SU-DHL-6 (cell line): ENCODE measurements around the gene CTU1.
"Not testable (repeated sequence)": the region's sequence is repeated elsewhere in the genome, so short reads cannot be mapped to it uniquely, and the experiment has no call there.

Experiments
- H2AFZ ChIP-seq: fragments of 200-600 bp; sonication (generic); 2 replicates; pipeline ENCODE4 v1.6.1; 2014; ENCODE audit warnings: low read depth, mild to moderate bottlenecking, moderate library complexity, mixed read lengths, antibody characterized with exemption, low read length; ENCODE audit not compliant: severe bottlenecking
- H3F3A ChIP-seq: fragments of 200-600 bp; shearing (Covaris generic); 2 replicates; pipeline ENCODE4 v1.6.0; 2016; ENCODE audit warnings: antibody characterized with exemption, mild to moderate bottlenecking; ENCODE audit not compliant: insufficient read depth
- H3K27ac ChIP-seq: fragments of 200-600 bp; sonication (generic); 2 replicates; pipeline ENCODE4 v1.5.1; 2016; ENCODE audit warnings: low read depth, mild to moderate bottlenecking, low read length, moderate library complexity, mixed read lengths
- H3K27me3 ChIP-seq: fragments of 200-600 bp; sonication (generic), shearing (Covaris generic); 2 replicates; pipeline ENCODE4 v1.6.0; 2014; ENCODE audit warnings: mild to moderate bottlenecking, low read length
- H3K36me3 ChIP-seq: fragments of 200-600 bp; sonication (generic); 2 replicates; pipeline ENCODE4 v1.6.1; 2014; ENCODE audit warnings: mild to moderate bottlenecking, low read length, mixed read lengths
- H3K4me2 ChIP-seq: fragments of 300-600, 200-600 bp; shearing (Covaris generic), sonication (generic); 2 replicates; pipeline ENCODE4 v1.6.0; 2014; ENCODE audit warnings: low read length, low read depth, mild to moderate bottlenecking; ENCODE audit not compliant: poor library complexity, severe bottlenecking
- H3K4me3 ChIP-seq: fragments of 200-600 bp; sonication (generic); 2 replicates; pipeline ENCODE4 v1.5.1; 2014; ENCODE audit warnings: antibody characterized with exemption, low read length, mild to moderate bottlenecking, mixed read lengths; ENCODE audit not compliant: insufficient read depth, poor library complexity, severe bottlenecking
- H3K79me2 ChIP-seq: fragments of 200-600 bp; sonication (generic); 2 replicates; pipeline ENCODE4 v1.6.1; 2014; ENCODE audit warnings: mild to moderate bottlenecking, low read length, moderate library complexity; ENCODE audit not compliant: insufficient read depth
- H3K9ac ChIP-seq: fragments of 200-600 bp; sonication (generic); 2 replicates; pipeline ENCODE4 v1.7.0; 2014; ENCODE audit warnings: mild to moderate bottlenecking, low read length
- H3K9me2 ChIP-seq: fragments of 200-600 bp; sonication (generic); replicated peaks from 2 replicates; pipeline ENCODE4 v1.6.1; 2014; ENCODE audit warnings: low read length; ENCODE audit not compliant: insufficient read depth
- H3K9me3 ChIP-seq: fragments of 200-600 bp; sonication (generic); 2 replicates; pipeline ENCODE4 v1.6.1; 2014; ENCODE audit warnings: low read length, mixed read lengths; ENCODE audit not compliant: insufficient read depth
- H4K20me1 ChIP-seq: fragments of 200-600 bp; sonication (generic); 2 replicates; pipeline ENCODE4 v1.6.1; 2014; ENCODE audit warnings: low read depth, mild to moderate bottlenecking, antibody characterized with exemption, low read length, moderate library complexity, mixed read lengths
- EZH2phosphoT487 ChIP-seq: fragments of 200-600 bp; sonication (generic), shearing (Covaris generic); conservative IDR thresholded peaks from 2 replicates; pipeline ENCODE4 v1.6.1; 2018; ENCODE audit warnings: mild to moderate bottlenecking, antibody characterized with exemption, low read length, moderate library complexity, mixed read lengths
- TF ChIP-seq, protein P1 (sequence below): fragments of 200-600 bp; sonication (generic); IDR thresholded peaks from one replicate; pipeline ENCODE4 v1.5.1; 2017; ENCODE audit warnings: antibody characterized with exemption, mild to moderate bottlenecking, low read length, moderate library complexity; ENCODE audit not compliant: insufficient read depth, poor library complexity, severe bottlenecking

Gene CTU1

DNA sequence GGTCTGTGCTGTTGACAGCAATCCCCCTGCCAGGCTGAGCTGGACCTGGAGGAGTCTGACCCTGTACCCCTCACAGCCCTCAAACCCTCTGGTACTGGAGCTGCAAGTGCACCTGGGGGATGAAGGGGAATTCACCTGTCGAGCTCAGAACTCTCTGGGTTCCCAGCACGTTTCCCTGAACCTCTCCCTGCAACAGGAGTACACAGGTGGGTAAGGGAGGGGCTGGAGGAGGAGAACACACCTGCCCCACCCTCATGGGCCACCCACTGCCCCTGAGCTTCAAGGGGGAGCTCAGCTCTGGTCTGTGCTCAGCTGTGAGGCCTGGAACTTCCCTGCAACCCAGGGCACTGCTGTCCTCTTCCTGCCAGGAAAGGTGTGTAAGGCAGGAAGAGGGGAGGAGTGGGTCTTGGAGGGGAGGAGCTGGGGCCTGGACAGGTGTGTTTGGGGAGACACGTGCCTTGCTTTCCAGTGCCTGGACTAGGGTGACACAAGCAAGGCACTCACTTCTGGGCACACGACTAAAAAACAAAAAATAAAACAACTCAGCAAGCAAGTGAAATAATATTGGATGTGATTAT lies 37.8 kb upstream of the CTU1 start:
- H3K4me2 ChIP-seq = no peak overlapping the region
- H3K27ac ChIP-seq = no peak overlapping the region
- H2AFZ ChIP-seq = no peak overlapping the region
- H3K36me3 ChIP-seq = no peaks in the 10 kb centered on the region
- H3K79me2 ChIP-seq = no peaks in the 10 kb centered on the region
- no peaks in the 10 kb centered on the region for H3K27me3 ChIP-seq
- H3K9me3 ChIP-seq = no peaks in the 10 kb centered on the region
- H3K4me3 ChIP-seq = no peak overlapping the region
- H3K9ac ChIP-seq = no peak overlapping the region
- no peaks in the 10 kb centered on the region for H4K20me1 ChIP-seq
- no peaks in the 10 kb centered on the region for H3K9me2 ChIP-seq
- TF ChIP-seq, protein P1, sequence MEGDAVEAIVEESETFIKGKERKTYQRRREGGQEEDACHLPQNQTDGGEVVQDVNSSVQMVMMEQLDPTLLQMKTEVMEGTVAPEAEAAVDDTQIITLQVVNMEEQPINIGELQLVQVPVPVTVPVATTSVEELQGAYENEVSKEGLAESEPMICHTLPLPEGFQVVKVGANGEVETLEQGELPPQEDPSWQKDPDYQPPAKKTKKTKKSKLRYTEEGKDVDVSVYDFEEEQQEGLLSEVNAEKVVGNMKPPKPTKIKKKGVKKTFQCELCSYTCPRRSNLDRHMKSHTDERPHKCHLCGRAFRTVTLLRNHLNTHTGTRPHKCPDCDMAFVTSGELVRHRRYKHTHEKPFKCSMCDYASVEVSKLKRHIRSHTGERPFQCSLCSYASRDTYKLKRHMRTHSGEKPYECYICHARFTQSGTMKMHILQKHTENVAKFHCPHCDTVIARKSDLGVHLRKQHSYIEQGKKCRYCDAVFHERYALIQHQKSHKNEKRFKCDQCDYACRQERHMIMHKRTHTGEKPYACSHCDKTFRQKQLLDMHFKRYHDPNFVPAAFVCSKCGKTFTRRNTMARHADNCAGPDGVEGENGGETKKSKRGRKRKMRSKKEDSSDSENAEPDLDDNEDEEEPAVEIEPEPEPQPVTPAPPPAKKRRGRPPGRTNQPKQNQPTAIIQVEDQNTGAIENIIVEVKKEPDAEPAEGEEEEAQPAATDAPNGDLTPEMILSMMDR = no peak
- no peak for TF ChIP-seq EZH2phosphoT487
- no peaks in the 10 kb centered on the region for H3F3A ChIP-seq

DNA sequence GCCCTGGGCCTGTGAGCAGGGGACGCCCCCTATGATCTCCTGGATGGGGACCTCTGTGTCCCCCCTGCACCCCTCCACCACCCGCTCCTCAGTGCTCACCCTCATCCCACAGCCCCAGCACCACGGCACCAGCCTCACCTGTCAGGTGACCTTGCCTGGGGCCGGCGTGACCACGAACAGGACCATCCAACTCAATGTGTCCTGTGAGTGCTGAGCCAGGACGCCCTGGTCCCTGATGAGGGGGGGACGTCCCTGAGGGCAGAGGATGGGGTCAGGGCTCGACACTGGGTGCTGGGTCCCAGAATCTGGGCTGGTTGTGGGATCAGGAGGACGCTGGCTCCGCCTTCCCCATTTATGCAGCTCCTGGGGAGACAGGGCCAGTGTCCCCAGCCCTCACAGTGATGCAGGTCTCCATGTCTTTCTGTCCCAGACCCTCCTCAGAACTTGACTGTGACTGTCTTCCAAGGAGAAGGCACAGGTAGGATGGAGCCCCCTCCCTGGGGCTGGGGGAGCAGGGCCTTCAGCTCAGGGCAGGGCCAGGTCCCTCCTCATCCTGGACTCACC lies 36.4 kb upstream of the CTU1 start:
- TF ChIP-seq EZH2phosphoT487 = no peak
- TF ChIP-seq, protein P1 = no peak
- Histone ChIP-seq H3F3A (no peaks in the 10 kb centered on the region), H4K20me1 (no peaks in the 10 kb centered on the region), H3K4me2 (no peak overlapping the region), H3K4me3 (no peak overlapping the region), H3K9me3 (no peaks in the 10 kb centered on the region), H3K27me3 (no peaks in the 10 kb centered on the region), H3K36me3 (no peaks in the 10 kb centered on the region), H3K9ac (no peak overlapping the region), H3K27ac (no peak overlapping the region), H3K79me2 (no peaks in the 10 kb centered on the region), H2AFZ (no peak overlapping the region), H3K9me2 (no peaks in the 10 kb centered on the region)

DNA sequence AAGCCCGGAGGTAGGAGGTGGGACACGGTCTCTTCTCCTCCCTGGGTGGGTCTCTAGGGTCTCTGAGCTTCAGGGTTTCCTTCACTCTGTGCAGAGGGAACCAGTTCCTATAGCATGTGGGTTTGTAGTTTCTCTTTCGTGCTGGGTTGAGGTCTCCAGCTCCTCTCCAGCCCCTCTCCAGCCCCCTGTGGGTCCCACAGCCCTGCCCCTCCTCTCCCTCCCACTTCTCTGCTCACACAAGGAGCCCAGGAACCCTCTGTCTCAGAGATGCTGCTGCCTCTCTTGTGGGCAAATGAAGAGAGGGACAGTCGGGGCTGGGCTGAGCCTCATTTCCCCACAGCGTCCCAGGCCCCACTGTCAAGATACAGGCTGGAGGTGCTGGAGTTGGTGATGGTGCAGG lies 35.3 kb upstream of the CTU1 start:
- Histone ChIP-seq H3F3A (no peaks in the 10 kb centered on the region), H3K9ac (no peak overlapping the region), H3K27me3 (no peaks in the 10 kb centered on the region), H3K9me3 (no peaks in the 10 kb centered on the region), H4K20me1 (no peaks in the 10 kb centered on the region), H3K4me2 (no peak overlapping the region), H3K27ac (no peak overlapping the region), H2AFZ (no peak overlapping the region), H3K9me2 (no peaks in the 10 kb centered on the region), H3K36me3 (no peaks in the 10 kb centered on the region), H3K79me2 (no peaks in the 10 kb centered on the region), H3K4me3 (no peak overlapping the region)
- TF ChIP-seq, protein P1 = no peak
- no peak for TF ChIP-seq EZH2phosphoT487

DNA sequence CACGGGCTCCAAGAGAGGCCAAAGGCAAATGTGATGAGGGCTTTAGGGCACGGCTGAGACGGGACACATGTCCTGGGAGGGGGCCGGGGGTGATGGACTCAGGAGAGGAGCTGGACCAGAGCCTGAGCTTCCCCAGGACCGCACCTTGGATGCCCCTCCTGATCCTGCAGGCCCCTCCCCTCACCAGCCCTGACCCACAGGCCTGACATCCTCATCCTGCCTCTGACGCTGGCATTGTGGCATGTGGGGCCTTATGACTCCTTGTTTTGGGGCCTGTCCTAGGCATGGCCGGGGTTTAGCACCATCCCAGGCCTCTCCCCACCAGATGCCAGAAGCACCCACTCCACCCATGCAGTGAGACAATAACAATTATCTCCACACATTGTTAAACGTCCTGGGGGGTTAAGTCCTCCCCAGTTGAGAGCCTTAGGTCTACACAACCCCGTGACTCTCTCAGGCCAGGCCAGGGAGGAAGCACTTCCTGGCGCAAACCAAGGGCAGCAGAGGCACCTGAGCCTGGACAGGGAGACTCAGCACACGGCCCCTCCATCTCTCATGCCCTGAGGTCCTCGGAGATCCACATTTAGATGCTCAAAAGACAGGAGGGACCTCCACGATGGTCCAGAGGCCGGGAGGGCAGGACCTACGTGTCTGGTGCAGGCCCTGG lies 34.7 kb upstream of the CTU1 start:
- not testable (repeated sequence) for H3K4me2 ChIP-seq, H3F3A ChIP-seq, H3K9me3 ChIP-seq, H3K79me2 ChIP-seq, H2AFZ ChIP-seq, H3K9ac ChIP-seq, H3K27me3 ChIP-seq, H3K36me3 ChIP-seq, H3K9me2 ChIP-seq, H4K20me1 ChIP-seq, H3K27ac ChIP-seq, H3K4me3 ChIP-seq
